Right lobe of liver (tissue), 6 donors: ENCODE data around the gene XPR1. TPM values are rescaled to one million over a fixed set of nuclear protein-coding genes. Genes with fewer than 3 reads are reported as not detected.

Source experiments
- ATAC-seq, 4 donors: fragments of 200-7000 bp; cut with Tn5 transposase; one replicate each; pipeline ENCODE4 v1.9.1; 2020; ENCODE audit warnings: mild to moderate bottlenecking in 4 of 4, moderate library complexity in 4 of 4
- DNase-seq, 3 donors: peaks; one replicate each; pipeline ENCODE4 v3.0.0-alpha.2; 2020
- H3K27ac ChIP-seq, 3 donors: fragments of 200-600 bp; one replicate each; pipeline ENCODE4 v1.8.0; 2022
- H3K27me3 ChIP-seq, 2 donors: fragments of 200-600 bp; one replicate each; pipeline ENCODE4 v1.8.0; 2022
- H3K36me3 ChIP-seq, 4 donors: fragments of 200-600 bp; sonication (generic) in 1 of 4; one replicate each; pipeline versions ENCODE4 v1.5.1 to v1.8.0; 2017 to 2022; ENCODE audit warnings: control low read depth in 1 of 4
- H3K4me1 ChIP-seq, 4 donors: fragments of 200-600 bp; sonication (generic) in 1 of 4; one replicate each; pipeline versions ENCODE4 v1.5.1 to v1.8.0; 2017 to 2022; ENCODE audit warnings: control low read depth in 1 of 4
- H3K4me3 ChIP-seq, 3 donors: fragments of 200-600 bp; one replicate each; pipeline ENCODE4 v1.8.0; 2022
- H3K9me3 ChIP-seq, 4 donors: fragments of 200-600 bp; sonication (generic) in 1 of 4; one replicate each; pipeline versions ENCODE4 v1.5.1 to v1.8.0; 2017 to 2022; ENCODE audit warnings: control low read depth in 1 of 4
- POLR2A ChIP-seq: fragments of 450-650 bp; IDR thresholded peaks from one replicate; pipeline ENCODE4 v1.6.1; 2017; ENCODE audit warnings: antibody characterized with exemption, mild to moderate bottlenecking
- WGBS: methylation state at CpG from one replicate; pipeline ENCODE4 v1.1.6; 2018; ENCODE audit warnings: low coverage, low lambda C conversion rate; ENCODE audit not compliant: insufficient coverage; ENCODE audit errors: missing lambda C conversion rate; 5-methylcytosine and 5-hydroxymethylcytosine counted together
- intact Hi-C, 2 donors: fragments of 100-400 bp; cut with DNase I; formaldehyde crosslinking; loops; one replicate each; pipeline versions ENCODE4 v1.11.2 to v1.14.1; 2022
- total RNA-seq, 6 experiments: library from RNA; depleted of rRNA in 2 of 6; stranded (reverse); fragments of >200 nt in 2 of 6; fragmentation: NEBNext Ultra II Directional in 3 of 6; extraction: Animal tissue kit (Norgen Biotek cat#: 25700) in 3 of 6; gene quantifications; one replicate each; pipeline versions ENCODE4 v1.1.0 to v1.2.4, GENCODE V29; 2016 to 2023
- TF ChIP-seq, protein P1 (sequence below), 4 donors: fragments of 200-600 bp in 3 of 4; fragments of 450-650 bp in 1 of 4; IDR thresholded peaks; one replicate each; pipeline versions ENCODE4 v1.5.1 to v1.8.0; 2016 to 2022; ENCODE audit warnings: antibody characterized with exemption in 4 of 4, mild to moderate bottlenecking in 2 of 4
- donor health status: DM: no; HTN: yes; CAD: no.
- donor health status: DM: no; HTN: no; CAD: no.
- donor health status: DM: no; HTN: no; CAD: no.
- donor health status: DM: no; HTN: yes; CAD: no.
- donor health status: DM: no; HTN: yes; CAD: no.

XPR1 gene
- total RNA-seq, 6 experiments from 2014 or later = 5.9 to 10.0 (median 9.0) TPM

DNA sequence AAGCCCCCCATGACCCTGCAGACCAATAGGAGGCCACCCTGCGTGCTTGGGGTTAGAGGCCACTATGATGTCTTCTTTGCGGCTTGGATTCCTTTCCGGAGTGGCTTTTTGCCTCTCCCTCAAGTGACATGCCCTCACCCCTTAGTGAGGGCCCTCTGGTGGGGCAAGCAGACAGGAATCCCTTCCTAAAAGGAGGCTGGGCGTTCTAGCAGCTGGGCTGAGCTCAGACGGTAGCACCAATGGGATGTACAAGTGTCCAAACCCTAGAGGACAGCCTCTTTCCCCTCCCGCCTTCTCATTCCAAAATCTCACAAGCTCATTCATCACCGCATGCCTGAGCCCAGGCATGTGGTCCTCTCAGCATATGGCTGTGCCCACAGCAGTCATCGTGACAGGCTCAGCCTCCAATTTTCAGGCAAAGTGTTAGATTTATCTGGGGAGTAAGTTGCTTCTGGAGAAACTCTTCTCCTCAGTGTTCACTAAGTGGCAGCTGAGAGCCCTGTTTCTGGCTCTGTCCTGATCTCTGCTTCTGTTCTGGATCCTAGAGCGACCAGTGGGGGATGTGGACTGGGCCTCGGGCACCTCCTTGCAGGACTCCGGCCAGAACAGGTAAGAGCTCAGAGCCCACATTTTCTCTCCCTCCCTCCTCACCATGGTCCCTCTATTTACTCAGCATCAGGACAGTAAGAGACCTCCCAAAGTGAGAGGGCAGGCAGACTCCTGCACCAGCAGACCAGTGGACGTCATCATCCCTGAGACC, 285.7 kb downstream of the XPR1 start:
- Histone ChIP-seq H3K27ac (no peak overlapping the region), H3K4me3 (no peak overlapping the region), H3K9me3 (no peaks in the 10 kb centered on the region), H3K36me3 (no peaks in the 10 kb centered on the region), H3K4me1 (no peaks in the 10 kb centered on the region), H3K27me3 (no peaks in the 10 kb centered on the region)
- ATAC-seq = peak in 2 of 4 donors; percentile 15 to 16
- TF ChIP-seq, protein P1, sequence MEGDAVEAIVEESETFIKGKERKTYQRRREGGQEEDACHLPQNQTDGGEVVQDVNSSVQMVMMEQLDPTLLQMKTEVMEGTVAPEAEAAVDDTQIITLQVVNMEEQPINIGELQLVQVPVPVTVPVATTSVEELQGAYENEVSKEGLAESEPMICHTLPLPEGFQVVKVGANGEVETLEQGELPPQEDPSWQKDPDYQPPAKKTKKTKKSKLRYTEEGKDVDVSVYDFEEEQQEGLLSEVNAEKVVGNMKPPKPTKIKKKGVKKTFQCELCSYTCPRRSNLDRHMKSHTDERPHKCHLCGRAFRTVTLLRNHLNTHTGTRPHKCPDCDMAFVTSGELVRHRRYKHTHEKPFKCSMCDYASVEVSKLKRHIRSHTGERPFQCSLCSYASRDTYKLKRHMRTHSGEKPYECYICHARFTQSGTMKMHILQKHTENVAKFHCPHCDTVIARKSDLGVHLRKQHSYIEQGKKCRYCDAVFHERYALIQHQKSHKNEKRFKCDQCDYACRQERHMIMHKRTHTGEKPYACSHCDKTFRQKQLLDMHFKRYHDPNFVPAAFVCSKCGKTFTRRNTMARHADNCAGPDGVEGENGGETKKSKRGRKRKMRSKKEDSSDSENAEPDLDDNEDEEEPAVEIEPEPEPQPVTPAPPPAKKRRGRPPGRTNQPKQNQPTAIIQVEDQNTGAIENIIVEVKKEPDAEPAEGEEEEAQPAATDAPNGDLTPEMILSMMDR (IDR thresholded peaks at IDR 0.05) = peak in 1 of 4 donors; percentile 8
- TF ChIP-seq POLR2A = no peak
- WGBS = 63% methylated on average over 5 of the region's 12 CpGs
- DNase-seq = no peak
- intact Hi-C loops = no loop called here

DNA sequence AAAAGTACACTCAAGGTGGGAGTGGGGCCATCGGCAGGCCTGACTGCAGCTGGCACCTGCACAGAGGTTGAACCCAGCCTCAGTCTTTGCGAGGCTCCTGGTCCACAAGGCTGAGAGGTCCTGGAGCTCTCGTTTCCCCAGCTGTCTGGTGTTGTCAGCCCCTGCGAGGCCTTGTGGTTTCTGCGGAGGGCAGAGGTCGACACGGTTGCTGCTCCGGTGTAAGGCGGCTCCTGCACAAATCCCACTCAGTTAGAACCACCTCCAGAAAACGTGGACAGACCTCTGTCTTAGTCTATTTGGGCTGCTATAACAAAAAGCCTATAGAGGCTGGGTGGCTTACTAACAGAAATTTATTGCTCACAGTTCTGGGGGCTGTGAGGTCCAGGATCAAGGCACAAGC, 286.7 kb downstream of the XPR1 start:
- Histone ChIP-seq H3K4me3 (no peak overlapping the region), H3K4me1 (no peaks in the 10 kb centered on the region), H3K27me3 (no peaks in the 10 kb centered on the region), H3K9me3 (no peaks in the 10 kb centered on the region), H3K27ac (no peak overlapping the region), H3K36me3 (no peaks in the 10 kb centered on the region)
- intact Hi-C loops = no loop called here
- TF ChIP-seq, protein P1 (IDR thresholded peaks at IDR 0.05) = no peak
- TF ChIP-seq POLR2A = no peak
- DNase-seq (no peak), ATAC-seq (no peak)
- WGBS = 82% methylated on average over 6 of the region's 10 CpGs

DNA sequence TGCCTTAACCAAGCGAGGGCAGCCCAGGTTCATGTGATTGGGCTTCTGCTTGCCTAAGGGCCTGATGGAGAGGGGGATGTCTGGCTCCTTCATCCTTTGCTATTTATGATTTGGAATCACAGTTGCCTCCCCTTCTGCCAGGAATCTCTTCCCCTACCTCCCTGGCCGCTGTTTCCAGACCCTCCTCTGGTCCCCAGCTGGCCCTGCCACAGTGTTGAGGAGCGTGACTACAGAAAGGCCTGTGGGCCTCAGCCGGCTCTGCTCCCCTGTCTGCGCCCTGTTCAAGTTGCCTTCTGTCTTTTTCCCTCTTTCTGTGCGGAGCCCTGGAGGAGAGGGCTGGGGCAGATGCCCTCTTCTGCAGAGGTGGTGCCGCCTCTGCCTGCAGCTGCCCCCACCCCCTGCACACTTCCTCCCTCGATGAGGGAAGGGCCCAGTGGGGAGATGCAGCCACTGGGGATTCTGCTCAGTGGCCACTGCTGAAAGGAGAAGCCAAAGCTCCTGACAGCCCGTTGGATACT, 287.4 kb downstream of the XPR1 start:
- DNase-seq = no peak
- H3K36me3 ChIP-seq = no peaks in the 10 kb centered on the region
- no peak overlapping the region for H3K4me3 ChIP-seq
- H3K27ac ChIP-seq = no peak overlapping the region
- 79% methylated on average over 8 of the region's 9 CpGs for WGBS
- no peaks in the 10 kb centered on the region for H3K27me3 ChIP-seq
- H3K9me3 ChIP-seq = no peaks in the 10 kb centered on the region
- no peaks in the 10 kb centered on the region for H3K4me1 ChIP-seq
- ATAC-seq = no peak
- no peak for TF ChIP-seq POLR2A
- TF ChIP-seq, protein P1 (IDR thresholded peaks at IDR 0.05) = no peak
- intact Hi-C loops = no loop called here

DNA sequence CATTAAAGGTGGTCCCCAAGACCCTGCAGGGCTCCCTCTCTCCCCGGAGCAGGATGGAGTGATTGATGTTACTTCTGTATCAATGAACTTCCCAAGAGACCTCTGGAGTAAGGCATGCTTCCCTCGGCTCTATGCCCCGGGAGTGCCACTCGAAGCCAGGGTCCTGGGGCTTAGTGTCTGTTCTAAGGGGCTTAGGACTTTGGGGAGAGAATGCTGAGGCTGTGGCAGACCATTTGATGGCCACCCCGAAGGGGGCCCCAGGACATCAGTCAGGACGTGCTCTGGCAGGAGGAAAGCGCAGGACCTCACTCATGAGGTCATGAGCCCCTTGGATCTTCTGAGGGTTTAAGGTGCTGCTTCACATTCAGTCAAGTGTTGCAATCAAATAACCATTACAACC, 288.4 kb downstream of the XPR1 start:
- intact Hi-C loops = no loop called here
- no peak for TF ChIP-seq POLR2A
- TF ChIP-seq, protein P1 (IDR thresholded peaks at IDR 0.05) = no peak
- WGBS = 100% methylated on average over 2 of the region's 7 CpGs

More for the DNA sequence above, 288.4 kb downstream of the XPR1 start:
- Histone ChIP-seq H3K36me3 (no peaks in the 10 kb centered on the region), H3K9me3 (no peaks in the 10 kb centered on the region), H3K27ac (no peak overlapping the region), H3K4me1 (no peaks in the 10 kb centered on the region), H3K27me3 (no peaks in the 10 kb centered on the region), H3K4me3 (no peak overlapping the region)
- DNase-seq = peak in 1 of 3 donors; percentile 20
- no peak for ATAC-seq
